Choroid plexus epithelial cell (primary cell): ENCODE data around the gene ACP4.

Source experiments
- DNase-seq: peaks from one replicate; pipeline ENCODE4 v3.0.0-alpha.2; 2010; ENCODE audit warnings: low read depth
- H3K4me3 ChIP-seq: 2 replicates; pipeline ENCODE4 v1.5.1; 2011; ENCODE audit warnings: low read depth, mild to moderate bottlenecking, control low read depth, low read length, moderate library complexity
- CTCF ChIP-seq: conservative IDR thresholded peaks from 2 replicates; pipeline ENCODE4 v1.5.1; 2011; ENCODE audit warnings: low read depth, mild to moderate bottlenecking, control low read depth, inconsistent platforms, low read length, moderate library complexity

ACP4 gene

GRCh38 chr19:50796634-50797428 is 6.6 kb downstream of the ACP4 start:
- no peak for TF ChIP-seq CTCF
- H3K4me3 ChIP-seq: no peak overlapping the region
- no peak for DNase-seq

GRCh38 chr19:50797429-50797780 is 7.2 kb downstream of the ACP4 start:
- DNase-seq: no peak
- no peak for TF ChIP-seq CTCF
- no peak overlapping the region for H3K4me3 ChIP-seq

GRCh38 chr19:50797781-50798658 is 7.8 kb downstream of the ACP4 start:
- no peak overlapping the region for H3K4me3 ChIP-seq
- no peak for TF ChIP-seq CTCF
- no peak for DNase-seq

GRCh38 chr19:50798659-50799546 is 8.7 kb downstream of the ACP4 start:
- H3K4me3 ChIP-seq: no peak overlapping the region
- no peak for DNase-seq
- TF ChIP-seq CTCF: no peak

- no peak for TF ChIP-seq CTCF
- DNase-seq: no peak
- no peak overlapping the region for H3K4me3 ChIP-seq
These were observed 9.3 kb downstream of the ACP4 start for GRCh38 chr19:50799547-50799851.

- H3K4me3 ChIP-seq: no peak overlapping the region
- no peak for TF ChIP-seq CTCF
- DNase-seq: no peak
These were observed 10.9 kb downstream of the ACP4 start for GRCh38 chr19:50801107-50801506.
